Neural progenitor cell (in vitro differentiated cells): ENCODE results near the gene ASZ1. TPM values are rescaled to one million over a fixed set of nuclear protein-coding genes. Genes with fewer than 3 reads are reported as not detected.

Source experiments
- DNase-seq: peaks from one replicate; pipeline ENCODE4 v3.0.0-alpha.2; 2016; ENCODE audit warnings: low spot score
- H2AFZ ChIP-seq: fragments of 200-600 bp; sonication (generic); replicated peaks from 2 replicates; pipeline ENCODE4 v1.6.1; 2016; ENCODE audit warnings: antibody characterized with exemption
- H3F3A ChIP-seq: fragments of 200-600 bp; sonication (generic); 2 replicates; pipeline ENCODE4 v1.6.1; 2016; ENCODE audit warnings: antibody characterized with exemption, low read depth
- H3K27ac ChIP-seq: fragments of 200-600 bp; sonication (generic); 2 replicates; pipeline ENCODE4 v1.5.1; 2016; ENCODE audit warnings: mild to moderate bottlenecking
- H3K27me3 ChIP-seq: fragments of 200-600 bp; sonication (generic); 2 replicates; pipeline ENCODE4 v1.6.1; 2016; ENCODE audit warnings: mild to moderate bottlenecking, moderate library complexity
- H3K36me3 ChIP-seq: fragments of 200-600 bp; sonication (generic); 2 replicates; pipeline ENCODE4 v1.5.1; 2016
- H3K4me1 ChIP-seq: fragments of 200-600 bp; sonication (generic); 2 replicates; pipeline ENCODE4 v1.6.1; 2016; ENCODE audit warnings: mixed run types
- H3K4me2 ChIP-seq: fragments of 200-600 bp; sonication (generic); 2 replicates; pipeline ENCODE4 v1.6.1; 2016
- H3K4me3 ChIP-seq: fragments of 200-600 bp; sonication (generic); 2 replicates; pipeline ENCODE4 v1.5.1; 2016
- H3K79me2 ChIP-seq: fragments of 200-600 bp; sonication (generic); 2 replicates; pipeline ENCODE4 v1.6.1; 2016; ENCODE audit warnings: low read depth
- H3K9ac ChIP-seq: fragments of 200-600 bp; sonication (generic); 2 replicates; pipeline ENCODE4 v1.6.1; 2016
- H3K9me3 ChIP-seq: fragments of 200-600 bp; sonication (generic); 2 replicates; pipeline ENCODE4 v1.5.1; 2016; ENCODE audit warnings: low read depth
- H4K20me1 ChIP-seq: fragments of 200-600 bp; sonication (generic); 2 replicates; pipeline ENCODE4 v1.6.1; 2016; ENCODE audit warnings: low read depth
- H3K27ac Mint-ChIP-seq: 3 replicates; pipeline ENCODE4 v1.8.0; 2021; ENCODE audit warnings: mixed read lengths
- H3K27me3 Mint-ChIP-seq: 2 replicates; pipeline ENCODE4 v1.8.0; 2022; ENCODE audit warnings: low read depth, mild to moderate bottlenecking, inconsistent platforms, moderate library complexity, mixed read lengths; ENCODE audit not compliant: insufficient read depth
- H3K36me3 Mint-ChIP-seq: 3 replicates; pipeline ENCODE4 v1.8.0; 2021; ENCODE audit warnings: mixed read lengths
- H3K4me1 Mint-ChIP-seq: 3 replicates; pipeline ENCODE4 v1.8.0; 2021; ENCODE audit warnings: mixed read lengths
- H3K4me3 Mint-ChIP-seq: 3 replicates; pipeline ENCODE4 v1.8.0; 2021; ENCODE audit warnings: mild to moderate bottlenecking, moderate library complexity, mixed read lengths
- H3K9me3 Mint-ChIP-seq: 3 replicates; pipeline ENCODE4 v1.8.0; 2020; ENCODE audit warnings: mixed read lengths
- CTCF ChIP-seq: fragments of 200-600 bp; sonication (generic); IDR thresholded peaks from 2 replicates; pipeline ENCODE4 v1.5.1; 2017; ENCODE audit warnings: antibody characterized with exemption, mild to moderate bottlenecking
- EZH2 ChIP-seq: fragments of 200-600 bp; sonication (generic); IDR thresholded peaks from 2 replicates; pipeline ENCODE4 v1.6.1; 2017; ENCODE audit warnings: antibody characterized with exemption, mild to moderate bottlenecking, moderate library complexity
- EZH2phosphoT487 ChIP-seq: fragments of 200-600 bp; sonication (generic); IDR thresholded peaks from 2 replicates; pipeline ENCODE4 v1.6.1; 2017; ENCODE audit warnings: antibody characterized with exemption
- total RNA-seq: library from RNA; depleted of rRNA; stranded (reverse); fragments of >200 nt; gene quantifications from 2 replicates; pipeline ENCODE4 v1.2.3, GENCODE V29; 2015; ENCODE audit warnings: low replicate concordance

ASZ1 gene
- total RNA-seq, 1 donor from 2014 or later: not detected

DNA sequence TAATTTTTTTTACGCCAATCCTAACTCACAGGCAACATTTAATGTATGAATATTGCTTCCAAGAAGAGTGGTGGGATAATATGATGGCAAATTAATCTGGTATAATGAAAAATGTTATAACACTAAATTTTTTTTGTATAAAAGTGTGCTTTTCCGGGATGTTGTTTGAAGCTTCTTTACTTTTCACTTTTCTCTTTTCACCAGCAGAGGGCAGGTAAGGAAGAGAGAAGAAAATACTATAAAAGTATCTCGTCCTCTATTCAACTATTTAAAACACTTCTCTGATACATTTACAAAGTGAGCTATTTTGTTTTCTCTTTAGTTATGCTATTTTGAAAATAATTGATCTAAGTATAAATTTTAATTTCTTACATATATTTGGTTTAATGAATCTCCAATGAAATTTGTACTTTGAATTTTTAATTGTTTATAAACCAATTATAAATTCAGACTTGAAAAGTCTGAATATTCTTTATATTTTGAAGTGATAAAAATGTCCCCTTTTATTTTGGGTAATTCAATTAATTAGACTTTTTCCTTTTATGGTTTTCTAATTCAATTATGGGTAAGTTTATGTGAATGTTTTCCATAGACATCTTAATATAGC lies 31.8 kb upstream of the ASZ1 start:
- H3K79me2 ChIP-seq: no peaks in the 10 kb centered on the region
- no peak overlapping the region for H3K4me3 Mint-ChIP-seq
- no peaks in the 10 kb centered on the region for H3K27me3 Mint-ChIP-seq
- H3K27ac Mint-ChIP-seq: no peak overlapping the region
- H3K9ac ChIP-seq: no peak overlapping the region
- no peak overlapping the region for H3K27ac ChIP-seq
- TF ChIP-seq CTCF (peak; percentile 81), EZH2 (no peak)
- H3K36me3 Mint-ChIP-seq: no peaks in the 10 kb centered on the region
- no peaks in the 10 kb centered on the region for H3K4me1 ChIP-seq
- H3K4me1 Mint-ChIP-seq: no peaks in the 10 kb centered on the region
- H3K27me3 ChIP-seq: no peaks in the 10 kb centered on the region
- H4K20me1 ChIP-seq: no peaks in the 10 kb centered on the region
- H3K4me2 ChIP-seq: no peak overlapping the region
- peak; percentile 44 for DNase-seq
- H3K36me3 ChIP-seq: no peaks in the 10 kb centered on the region
- H3K9me3 ChIP-seq: no peaks in the 10 kb centered on the region
- no peak overlapping the region for H3K4me3 ChIP-seq
- H3F3A ChIP-seq: no peaks in the 10 kb centered on the region
- H2AFZ ChIP-seq: no peak overlapping the region
- no peaks in the 10 kb centered on the region for H3K9me3 Mint-ChIP-seq

GRCh38 chr7:117448655-117449054 lies 21.4 kb upstream of the ASZ1 start:
- Histone ChIP-seq H3F3A (no peaks in the 10 kb centered on the region), H3K4me3 (no peak overlapping the region), H3K27ac (no peak overlapping the region), H3K79me2 (no peaks in the 10 kb centered on the region), H3K9ac (no peak overlapping the region), H4K20me1 (no peaks in the 10 kb centered on the region), H3K27me3 (no peaks in the 10 kb centered on the region), H3K4me1 (no peaks in the 10 kb centered on the region), H2AFZ (no peak overlapping the region), H3K9me3 (no peaks in the 10 kb centered on the region), H3K4me2 (no peak overlapping the region), H3K36me3 (no peaks in the 10 kb centered on the region)
- TF ChIP-seq CTCF (no peak), EZH2phosphoT487 (no peak), EZH2 (no peak)
- Mint-ChIP-seq H3K4me3 (no peak overlapping the region), H3K36me3 (no peaks in the 10 kb centered on the region), H3K27me3 (no peaks in the 10 kb centered on the region), H3K4me1 (no peaks in the 10 kb centered on the region), H3K27ac (no peak overlapping the region), H3K9me3 (peaks cover 3% of the 10 kb centered on the region)
- no peak for DNase-seq

- Histone ChIP-seq H3K9me3 (no peaks in the 10 kb centered on the region), H3K79me2 (no peaks in the 10 kb centered on the region), H3K4me1 (no peaks in the 10 kb centered on the region), H2AFZ (no peak overlapping the region), H3K27me3 (no peaks in the 10 kb centered on the region), H3K4me3 (no peak overlapping the region), H3K36me3 (no peaks in the 10 kb centered on the region), H3K9ac (no peak overlapping the region), H3K4me2 (no peak overlapping the region), H3F3A (no peaks in the 10 kb centered on the region), H3K27ac (no peak overlapping the region), H4K20me1 (no peaks in the 10 kb centered on the region)
- TF ChIP-seq CTCF: no peak
- TF ChIP-seq EZH2: no peak
- TF ChIP-seq EZH2phosphoT487: no peak
- H3K36me3 Mint-ChIP-seq: no peaks in the 10 kb centered on the region
- no peak for DNase-seq
- no peaks in the 10 kb centered on the region for H3K27me3 Mint-ChIP-seq
- H3K9me3 Mint-ChIP-seq: peaks cover 3% of the 10 kb centered on the region
- H3K27ac Mint-ChIP-seq: no peak overlapping the region
- no peak overlapping the region for H3K4me3 Mint-ChIP-seq
- H3K4me1 Mint-ChIP-seq: no peaks in the 10 kb centered on the region
These were observed 19.0 kb upstream of the ASZ1 start for GRCh38 chr7:117446220-117446815.
